ENCODE measurements around the gene FBLIM1.

- TF ChIP-seq CTCF (IDR thresholded peaks at IDR 0.05 in 2 of 3, conservative IDR thresholded peaks at IDR 0.05 in 1 of 3; ENCODE audit: borderline replicate concordance in 1 of 3, insufficient read depth in 1 of 3, low read depth in 2 of 3, low read length in 2 of 3) (no peak), POLR2AphosphoS5 (IDR thresholded peaks at IDR 0.05; ENCODE audit: low read depth, low read length) (no peak), ZFX (IDR thresholded peaks at IDR 0.05) (no peak), YY1 (IDR thresholded peaks at IDR 0.05; ENCODE audit: extremely low read depth, insufficient replicate concordance, low read depth, low read length) (no peak), EGR1 (IDR thresholded peaks at IDR 0.05; ENCODE audit: low read depth) (no peak), SRF (IDR thresholded peaks at IDR 0.05; ENCODE audit: low read depth) (no peak), ELF1 (IDR thresholded peaks at IDR 0.05; ENCODE audit: borderline replicate concordance, low read depth) (no peak), ATF3 (IDR thresholded peaks at IDR 0.05) (no peak), CEBPB (IDR thresholded peaks at IDR 0.05; ENCODE audit: low read depth) (no peak), EZH2phosphoT487 (IDR thresholded peaks at IDR 0.05; ENCODE audit: borderline replicate concordance) (no peak), ZBTB33 (IDR thresholded peaks at IDR 0.05; ENCODE audit: extremely low read depth, insufficient replicate concordance, low read length) (no peak), EZH2 (IDR thresholded peaks at IDR 0.05) (no peak), MAX (IDR thresholded peaks at IDR 0.05) (no peak)
These were observed 32.1 kb upstream of the FBLIM1 start for GRCh38 chr1:15726508-15726907.

Data from HCT116 (cell line).